ENCODE measurements around the gene MELK.

MELK gene

GRCh38 chr9:36664806-36665205 lies 92.1 kb downstream of the MELK start:
- no peak overlapping the region for H3K4me3 ChIP-seq (replicated peaks; ENCODE audit: low read depth, low read length)
- no peaks in the 10 kb centered on the region for H3K27me3 ChIP-seq (replicated peaks; ENCODE audit: control insufficient read depth, insufficient read depth, low read length)
- no peak for DNase-seq (ENCODE audit: extremely low read depth, insufficient read length)
- peaks cover 1% of the 10 kb centered on the region for H3K36me3 ChIP-seq (ENCODE audit: control insufficient read depth, insufficient read depth, low read length)
- no peak for TF ChIP-seq CTCF (IDR thresholded peaks at IDR 0.05; ENCODE audit: insufficient read depth, low read length, poor library complexity, severe bottlenecking)

DNA sequence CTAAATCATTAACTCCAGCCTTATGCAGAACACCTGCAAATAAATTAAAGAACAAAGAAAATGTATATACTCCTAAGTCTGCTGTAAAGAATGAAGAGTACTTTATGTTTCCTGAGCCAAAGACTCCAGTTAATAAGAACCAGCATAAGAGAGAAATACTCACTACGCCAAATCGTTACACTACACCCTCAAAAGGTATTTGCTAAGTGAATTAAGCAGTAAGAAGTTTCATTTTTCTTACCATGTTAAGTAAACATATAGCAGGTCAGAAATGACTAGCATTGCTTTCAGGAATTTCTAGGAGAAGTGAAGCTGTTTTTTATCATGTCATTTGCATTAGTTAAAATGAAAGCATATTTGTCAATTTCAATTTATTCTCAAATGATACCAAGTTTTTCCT lies 92.7 kb downstream of the MELK start:
- no peak overlapping the region for H3K4me3 ChIP-seq (replicated peaks; ENCODE audit: low read depth, low read length)
- no peaks in the 10 kb centered on the region for H3K27me3 ChIP-seq (replicated peaks; ENCODE audit: control insufficient read depth, insufficient read depth, low read length)
- DNase-seq (ENCODE audit: extremely low read depth, insufficient read length) = no peak
- peaks cover 1% of the 10 kb centered on the region for H3K36me3 ChIP-seq (ENCODE audit: control insufficient read depth, insufficient read depth, low read length)
- TF ChIP-seq CTCF (IDR thresholded peaks at IDR 0.05; ENCODE audit: insufficient read depth, low read length, poor library complexity, severe bottlenecking) = no peak

- H3K36me3 ChIP-seq (ENCODE audit: control insufficient read depth, insufficient read depth, low read length) = peaks cover 4% of the 10 kb centered on the region
These were observed 93.3 kb downstream of the MELK start for GRCh38 chr9:36665921-36666431.

GRCh38 chr9:36671561-36671960 lies 98.9 kb downstream of the MELK start:
- peaks cover 3% of the 10 kb centered on the region; the same call in 1 of the 2 replicates for H3K36me3 ChIP-seq (ENCODE audit: control insufficient read depth, insufficient read depth, low read length)
- TF ChIP-seq CTCF (IDR thresholded peaks at IDR 0.05; ENCODE audit: insufficient read depth, low read length, poor library complexity, severe bottlenecking) = no peak
- no peak overlapping the region for H3K4me3 ChIP-seq (replicated peaks; ENCODE audit: low read depth, low read length)
- H3K27me3 ChIP-seq (replicated peaks; ENCODE audit: control insufficient read depth, insufficient read depth, low read length) = no peaks in the 10 kb centered on the region
- DNase-seq (ENCODE audit: extremely low read depth, insufficient read length) = no peak

More at GRCh38 chr9:36665921-36666431, 93.3 kb downstream of the MELK start:
- no peak for TF ChIP-seq CTCF (IDR thresholded peaks at IDR 0.05; ENCODE audit: insufficient read depth, low read length, poor library complexity, severe bottlenecking)
- Histone ChIP-seq H3K4me3 (replicated peaks; ENCODE audit: low read depth, low read length) (no peak overlapping the region), H3K27me3 (replicated peaks; ENCODE audit: control insufficient read depth, insufficient read depth, low read length) (no peaks in the 10 kb centered on the region)
- DNase-seq (ENCODE audit: extremely low read depth, insufficient read length) = peak; percentile 31

- Histone ChIP-seq H3K4me3 (replicated peaks; ENCODE audit: low read depth, low read length) (no peak overlapping the region), H3K27me3 (replicated peaks; ENCODE audit: control insufficient read depth, insufficient read depth, low read length) (no peaks in the 10 kb centered on the region), H3K36me3 (ENCODE audit: control insufficient read depth, insufficient read depth, low read length) (no peaks in the 10 kb centered on the region; the same call in 1 of the 2 replicates)
- TF ChIP-seq CTCF (IDR thresholded peaks at IDR 0.05; ENCODE audit: insufficient read depth, low read length, poor library complexity, severe bottlenecking) = no peak
- no peak for DNase-seq (ENCODE audit: extremely low read depth, insufficient read length)
These were observed 103.4 kb downstream of the MELK start for GRCh38 chr9:36676091-36676490.

Data from GM06990 (cell line).